GM12878 (cell line): ENCODE data around the gene DIP2C. TPM values are rescaled to one million over a fixed set of nuclear protein-coding genes. Genes with fewer than 3 reads are reported as not detected.

Source experiments
- ATAC-seq: fragments of 200-7000 bp; cut with Tn5 transposase; 3 replicates; pipeline ENCODE4 v1.9.1; 2020; ENCODE audit warnings: mild to moderate bottlenecking, moderate library complexity
- BruUV-seq: library from RNA; stranded (reverse); fragments of 400-500 nt; replicated peaks from 2 replicates; lab custom pipeline; 2021; lab: Mats Ljungman, UMichigan
- CTCF ChIA-PET: fragments of 300-600 bp; sonication (Branson Sonifier 250); formaldehyde crosslinking; extraction: SDS; loops from one replicate; lab custom pipeline; 2021; ENCODE audit warnings: inconsistent platforms; lab: Yijun Ruan, JAX
- POLR2A ChIA-PET: fragments of 350-600 bp; formaldehyde crosslinking; extraction: SDS; loops from one replicate; lab custom pipeline; 2021; ENCODE audit warnings: inconsistent platforms; lab: Charles Lee
- RAD21 ChIA-PET: fragments of 300-600 bp; sonication (Branson Sonifier 250); formaldehyde crosslinking; loops from one replicate; lab custom pipeline; 2023; ENCODE audit warnings: antibody characterized with exemption; ENCODE audit not compliant: unreplicated experiment; lab: Charles Lee
- SMC1A ChIA-PET: fragments of 300-600 bp; sonication (Branson Sonifier 250); formaldehyde crosslinking; loops from one replicate; lab custom pipeline; 2023; ENCODE audit not compliant: unreplicated experiment, uncharacterized antibody; lab: Charles Lee
- DNase-seq: peaks from one replicate; pipeline ENCODE4 v3.0.0-alpha.2; 2011; ENCODE audit warnings: low read depth, low spot score
- FAIRE-seq: peaks from 3 replicates; lab custom pipeline; 2011; peaks lifted over from hg19 to GRCh38; lab: Jason Lieb, UNC
- H2AFZ ChIP-seq: 2 replicates; pipeline ENCODE4 v1.6.0; 2011; ENCODE audit warnings: low read depth, low read length, control low read depth; ENCODE audit not compliant: control insufficient read depth
- H3K27ac ChIP-seq: 2 replicates; pipeline ENCODE4 v1.5.1; 2011; ENCODE audit warnings: control low read depth; ENCODE audit not compliant: control insufficient read depth, insufficient read depth
- H3K27me3 ChIP-seq, 2 experiments: replicated peaks in 1 of 2; 2 replicates each; pipeline versions ENCODE4 v1.6.0 to v1.6.1; 2011; ENCODE audit warnings: low read length in 1 of 2; ENCODE audit not compliant: control insufficient read depth in 2 of 2, insufficient read depth in 2 of 2
- H3K36me3 ChIP-seq, 2 experiments: 2 replicates each; pipeline ENCODE4 v1.5.1; 2011; ENCODE audit warnings: low read length in 1 of 2; ENCODE audit not compliant: control insufficient read depth in 2 of 2, insufficient read depth in 2 of 2
- H3K4me1 ChIP-seq: 2 replicates; pipeline ENCODE4 v1.6.1; 2011; ENCODE audit warnings: mild to moderate bottlenecking, low read length, moderate library complexity, mixed read lengths; ENCODE audit not compliant: control insufficient read depth, insufficient read depth
- H3K4me2 ChIP-seq: 2 replicates; pipeline ENCODE4 v1.6.0; 2011; ENCODE audit warnings: control low read depth; ENCODE audit not compliant: control insufficient read depth, insufficient read depth
- H3K4me3 ChIP-seq: fragments of 200-600 bp; sonication (generic); 2 replicates; pipeline ENCODE4 v1.5.1; 2016
- H3K79me2 ChIP-seq: 2 replicates; pipeline ENCODE4 v1.6.0; 2011; ENCODE audit warnings: low read length; ENCODE audit not compliant: control insufficient read depth, insufficient read depth
- H3K9ac ChIP-seq: 2 replicates; pipeline ENCODE4 v1.8.0; 2011; ENCODE audit warnings: low read length, control low read depth, mixed read lengths; ENCODE audit not compliant: control insufficient read depth, insufficient read depth
- H3K9me3 ChIP-seq: replicated peaks from 3 replicates; pipeline ENCODE4 v1.5.1; 2011; ENCODE audit warnings: mild to moderate bottlenecking, low read length; ENCODE audit not compliant: control insufficient read depth, insufficient read depth
- H4K20me1 ChIP-seq: 2 replicates; pipeline ENCODE4 v1.6.0; 2011; ENCODE audit not compliant: control insufficient read depth, insufficient read depth
- CREM ChIP-seq: IDR thresholded peaks from 2 replicates; pipeline ENCODE4 v1.6.1; 2014; ENCODE audit warnings: antibody characterized with exemption, low read depth
- EED ChIP-seq: sonication (generic); IDR thresholded peaks from 2 replicates; pipeline ENCODE4 v1.6.1; 2016; ENCODE audit warnings: antibody characterized with exemption, low read depth
- GATAD2B ChIP-seq: fragments of 450-650 bp; conservative IDR thresholded peaks from 2 replicates; pipeline ENCODE4 v1.6.1; 2017; ENCODE audit warnings: low read depth, mild to moderate bottlenecking, moderate library complexity
- LARP7 ChIP-seq: fragments of 450-650 bp; IDR thresholded peaks from 2 replicates; pipeline ENCODE4 v1.6.1; 2017; ENCODE audit warnings: mild to moderate bottlenecking
- NFYA ChIP-seq: IDR thresholded peaks from 2 replicates; pipeline ENCODE4 v1.6.1; 2011; ENCODE audit warnings: low read depth, mild to moderate bottlenecking, low read length, improper control_type of control experiment, borderline replicate concordance
- REST ChIP-seq: IDR thresholded peaks from 2 replicates; pipeline ENCODE4 v1.6.1; 2012; ENCODE audit warnings: mild to moderate bottlenecking, low read depth, low read length
- SIN3A ChIP-seq: IDR thresholded peaks from 2 replicates; pipeline ENCODE4 v1.6.1; 2012; ENCODE audit warnings: low read depth, low read length, improper control_type of control experiment
- SMC3 ChIP-seq: IDR thresholded peaks from 2 replicates; pipeline ENCODE4 v1.6.1; 2011; ENCODE audit warnings: low read length, improper control_type of control experiment, borderline replicate concordance
- STAT3 ChIP-seq: IDR thresholded peaks from 2 replicates; pipeline ENCODE4 v1.6.1; 2011; ENCODE audit warnings: low read depth, low read length, improper control_type of control experiment
- ZNF384 ChIP-seq: IDR thresholded peaks from 2 replicates; pipeline ENCODE4 v1.6.1; 2012; ENCODE audit warnings: low read depth, mild to moderate bottlenecking, low read length, improper control_type of control experiment, borderline replicate concordance
- ZNF622 ChIP-seq: fragments of 450-650 bp; IDR thresholded peaks from 2 replicates; pipeline ENCODE4 v1.6.1; 2017; ENCODE audit warnings: mild to moderate bottlenecking, inconsistent platforms
- WGBS: methylation state at CpG from one replicate; pipeline ENCODE4 v1.1.6; 2016; ENCODE audit warnings: low lambda C conversion rate; ENCODE audit not compliant: insufficient replicate concordance, insufficient coverage; ENCODE audit errors: missing lambda C conversion rate; 5-methylcytosine and 5-hydroxymethylcytosine counted together
- in situ Hi-C: fragments of 300-500 bp; cut with MboI; formaldehyde crosslinking; loops from 9 replicates; pipeline ENCODE4 v1.14.3; 2018; ENCODE audit warnings: mixed read lengths
- intact Hi-C: fragments of 100-400 bp; cut with micrococcal nuclease; formaldehyde crosslinking; loops from one replicate; pipeline ENCODE4 v1.14.2; 2022; ENCODE audit not compliant: unreplicated experiment
- polyA plus RNA-seq, 11 experiments: library from polyadenylated mRNA; depleted of rRNA in 4 of 11; unstranded in 6 of 11; stranded (reverse) in 5 of 11; fragments of >200 nt; fragmentation: Nextera tagmentation in 4 of 11; fragmentation: Illumina TruSeq in 1 of 11; extraction: Ambion mirVana in 4 of 11; extraction: Trizol in 1 of 11; gene quantifications; 1 replicate in 1 of 11; 2 replicates in 10 of 11; pipeline versions ENCODE4 v1.2.1 to v1.2.3, GENCODE V29; 2011 to 2016; ENCODE audit warnings: inconsistent platforms in 2 of 11, missing spikeins in 2 of 11, low read depth in 1 of 11
- total RNA-seq, 4 experiments: library from RNA; depleted of rRNA in 3 of 4; stranded (reverse); fragments of >200 nt in 3 of 4; fragmentation: Illumina TruSeq in 1 of 4; extraction: Trizol in 1 of 4; gene quantifications; 2 replicates each; pipeline versions ENCODE4 v1.2.1 to v1.2.3, GENCODE V29; 2013 to 2021

Gene DIP2C
- total and polyA plus RNA-seq, 10 of the 15 experiments (the other 5 are each of a cell fraction or from before 2014, with no cell fraction given): 0.01 to 0.10 (median 0.06) TPM

- no peak for TF ChIP-seq EED
- no peak for TF ChIP-seq SMC3
- TF ChIP-seq NFYA: no peak
- no peak for TF ChIP-seq LARP7
These were observed 195.9 kb downstream of the DIP2C start (continued) for GRCh38 chr10:493391-494148.

GRCh38 chr10:492836-493235, 196.6 kb downstream of the DIP2C start:
- H3K27ac ChIP-seq: no peak overlapping the region
- WGBS: 76% methylated on average over 10 of the region's 10 CpGs
- in situ Hi-C loops (no loop called here), intact Hi-C loops (no loop called here)
- H3K4me2 ChIP-seq: no peak overlapping the region
- no peaks in the 10 kb centered on the region for H3K9me3 ChIP-seq
- ChIA-PET RAD21 (no interaction called here), SMC1A (no interaction called here), CTCF (no interaction called here), POLR2A (no interaction called here)
- H4K20me1 ChIP-seq: no peaks in the 10 kb centered on the region
- TF ChIP-seq GATAD2B: no peak
- no peak for TF ChIP-seq ZNF384
- TF ChIP-seq ZNF622: no peak
- TF ChIP-seq CREM: no peak
- TF ChIP-seq SIN3A: no peak
- no peak for TF ChIP-seq REST
- no peak for TF ChIP-seq STAT3
- peaks cover 2 to 11% of the 10 kb centered on the region in 2 experiments for H3K27me3 ChIP-seq
- H3K4me1 ChIP-seq: no peaks in the 10 kb centered on the region
- ATAC-seq: no peak
- no peak for DNase-seq
- H3K4me3 ChIP-seq: no peak overlapping the region
- no TSS peak for BruUV-seq
- H2AFZ ChIP-seq: no peak overlapping the region
- H3K36me3 ChIP-seq: no peaks in the 10 kb centered on the region
- no peak overlapping the region for H3K9ac ChIP-seq
- H3K79me2 ChIP-seq: no peaks in the 10 kb centered on the region
- no peak for FAIRE-seq
